Lung (tissue), 12 donors: ENCODE data around the gene SRRM3. TPM values are rescaled to one million over a fixed set of nuclear protein-coding genes. Genes with fewer than 3 reads are reported as not detected.

Experiments used
- ATAC-seq: fragments of 200-7000 bp; cut with Tn5 transposase; one replicate; pipeline ENCODE4 v1.9.1; 2020; ENCODE audit warnings: moderate number of reproducible peaks; ENCODE audit not compliant: insufficient read depth, low FRiP score
- DNase-seq, 3 donors: peaks; one replicate each; pipeline ENCODE4 v3.0.0-alpha.2; 2013 to 2017
- H3K27ac ChIP-seq, 2 donors: one replicate each; pipeline ENCODE4 v1.5.1; 2013; ENCODE audit warnings: mild to moderate bottlenecking in 2 of 2, moderate library complexity in 2 of 2, control low read depth in 1 of 2, inconsistent platforms in 1 of 2, low read depth in 1 of 2, low read length in 1 of 2
- H3K27me3 ChIP-seq, 3 donors: one replicate each; pipeline ENCODE4 v1.5.1; 2013; ENCODE audit warnings: low read length in 2 of 3; ENCODE audit not compliant: control insufficient read depth in 3 of 3, insufficient read depth in 3 of 3
- H3K36me3 ChIP-seq, 4 donors: one replicate each; pipeline ENCODE4 v1.5.1; 2013; ENCODE audit warnings: low read length in 4 of 4, mild to moderate bottlenecking in 1 of 4, moderate library complexity in 1 of 4; ENCODE audit not compliant: control insufficient read depth in 4 of 4, insufficient read depth in 4 of 4
- H3K4me1 ChIP-seq, 5 donors: one replicate each; pipeline ENCODE4 v1.5.1; 2013; ENCODE audit warnings: low read length in 5 of 5, mild to moderate bottlenecking in 2 of 5, moderate library complexity in 1 of 5; ENCODE audit not compliant: control insufficient read depth in 5 of 5, insufficient read depth in 5 of 5
- H3K4me3 ChIP-seq: one replicate; pipeline ENCODE4 v1.5.1; 2013; ENCODE audit warnings: mild to moderate bottlenecking, control low read depth, moderate library complexity
- H3K9ac ChIP-seq, 2 donors: one replicate each; pipeline ENCODE4 v1.5.1; 2013; ENCODE audit warnings: low read length in 2 of 2, control low read depth in 1 of 2; ENCODE audit not compliant: insufficient read depth in 1 of 2
- H3K9me3 ChIP-seq, 4 donors: one replicate each; pipeline ENCODE4 v1.5.1; 2013; ENCODE audit warnings: low read length in 3 of 4, mild to moderate bottlenecking in 1 of 4, moderate library complexity in 1 of 4; ENCODE audit not compliant: control insufficient read depth in 4 of 4, insufficient read depth in 3 of 4
- CTCF ChIP-seq: IDR thresholded peaks from 2 replicates; pipeline ENCODE4 v1.5.1; 2012; ENCODE audit warnings: mild to moderate bottlenecking; ENCODE audit errors: control extremely low read depth, extremely low read depth
- WGBS, 2 donors: extraction: QIAGEN DNeasy Blood & Tissue Kit; methylation state at CpG; one replicate each; pipeline ENCODE4 v1.1.7; 2013; 5-methylcytosine and 5-hydroxymethylcytosine counted together
- polyA plus RNA-seq, 2 donors: library from polyadenylated mRNA; stranded (reverse); fragments of 200-250 nt; gene quantifications; one replicate each; pipeline ENCODE4 v1.2.1, GENCODE V29; 2013
- total RNA-seq, 2 donors: library from RNA; depleted of rRNA in 1 of 2; stranded (reverse); fragments of >200 nt in 1 of 2; gene quantifications; one replicate each; pipeline ENCODE4 v1.2.1, GENCODE V29; 2014 to 2021
- donor health status: control.
- donor health status: control.
- donor health status: Bipolar disorder and iron deficiency.
- donor health status: healthy.
- donor health status: DM: yes; HTN: yes; CAD: no.

The SRRM3 gene
- total and polyA plus RNA-seq, 4 donors: 0.14 to 0.83 (median 0.63) TPM

- Histone ChIP-seq H3K36me3 (no peaks in the 10 kb centered on the region), H3K4me1 (peaks cover 0 to 2% (median 0%) of the 10 kb centered on the region in 5 donors), H3K4me3 (no peak overlapping the region), H3K27ac (no peak overlapping the region), H3K9ac (no peak overlapping the region), H3K27me3 (peaks cover 3 to 8% (median 6%) of the 10 kb centered on the region in 3 donors), H3K9me3 (peaks cover 0 to 7% (median 0%) of the 10 kb centered on the region in 4 donors)
- 82 to 92% methylated on average over 2 of the region's 2 CpGs for WGBS, 2 donors
- no peak for ATAC-seq
- no peak for DNase-seq
- no peak for TF ChIP-seq CTCF
These were observed 20.6 kb downstream of the SRRM3 start for GRCh38 chr7:76222333-76222732.

- WGBS, 2 donors: 63 to 70% methylated on average over 5 of the region's 5 CpGs
- DNase-seq (no peak), ATAC-seq (no peak)
- H3K4me1 ChIP-seq: peaks cover 0 to 2% (median 0%) of the 10 kb centered on the region in 5 donors
- H3K27me3 ChIP-seq: peaks cover 3 to 6% (median 6%) of the 10 kb centered on the region in 3 donors
- no peaks in the 10 kb centered on the region for H3K36me3 ChIP-seq
- H3K9me3 ChIP-seq: peaks cover 0 to 8% (median 0%) of the 10 kb centered on the region in 4 donors
- no peak overlapping the region for H3K27ac ChIP-seq
- no peak for TF ChIP-seq CTCF
- no peak overlapping the region for H3K4me3 ChIP-seq
- H3K9ac ChIP-seq: no peak overlapping the region
These were observed 21.1 kb downstream of the SRRM3 start for GRCh38 chr7:76222839-76223238.

DNA sequence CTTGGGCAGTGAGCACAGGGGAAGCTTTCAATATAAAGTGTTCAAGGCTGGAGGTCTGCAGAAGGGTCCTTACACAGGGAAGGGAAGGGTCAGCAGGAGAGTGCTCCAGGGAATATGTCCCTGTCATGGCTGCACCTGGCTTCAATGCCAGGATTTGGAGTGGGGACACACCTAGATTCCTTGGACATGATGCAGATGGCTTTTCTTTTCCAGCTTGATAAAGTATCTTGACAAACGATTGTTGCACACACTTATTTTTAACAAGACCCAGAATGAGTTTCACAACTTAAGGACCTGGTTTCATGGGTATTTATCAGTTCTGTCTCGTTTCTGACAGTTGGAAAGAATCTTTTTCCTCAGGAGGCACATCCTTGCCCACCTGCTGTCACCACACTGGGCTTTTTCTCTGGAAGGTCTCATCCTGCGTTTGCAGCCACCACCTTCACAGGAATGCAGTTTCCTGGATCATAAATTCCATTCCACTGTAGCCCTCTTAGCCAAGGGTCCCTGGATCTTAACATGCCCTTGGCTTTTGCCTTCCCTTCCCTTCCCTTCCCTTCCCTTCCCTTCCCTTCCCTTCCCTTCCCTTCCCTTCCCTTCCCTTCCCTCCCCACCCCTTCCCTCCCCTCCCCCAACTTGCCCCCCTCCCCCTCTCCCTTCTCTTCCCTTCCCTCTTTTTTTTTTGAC lies 21.7 kb downstream of the SRRM3 start:
- peaks cover 0 to 8% (median 0%) of the 10 kb centered on the region in 4 donors for H3K9me3 ChIP-seq
- no peak overlapping the region for H3K9ac ChIP-seq
- H3K4me3 ChIP-seq: no peak overlapping the region
- DNase-seq (no peak), ATAC-seq (no peak)
- H3K36me3 ChIP-seq: no peaks in the 10 kb centered on the region
- 12 to 19% methylated on average over 3 of the region's 3 CpGs for WGBS, 2 donors
- no peak for TF ChIP-seq CTCF
- H3K27ac ChIP-seq: no peak overlapping the region
- peaks cover 0 to 2% (median 0%) of the 10 kb centered on the region in 5 donors for H3K4me1 ChIP-seq
- peaks cover 3 to 6% (median 3%) of the 10 kb centered on the region in 3 donors for H3K27me3 ChIP-seq
